SU-DHL-6 (cell line): ENCODE results near the gene LY6G6D.
"Not testable (repeated sequence)": the region's sequence is repeated elsewhere in the genome, so short reads cannot be mapped to it uniquely, and the experiment has no call there.

Source experiments
- H2AFZ ChIP-seq: fragments of 200-600 bp; sonication (generic); 2 replicates; pipeline ENCODE4 v1.6.1; 2014; ENCODE audit warnings: low read depth, mild to moderate bottlenecking, moderate library complexity, mixed read lengths, antibody characterized with exemption, low read length; ENCODE audit not compliant: severe bottlenecking
- H3F3A ChIP-seq: fragments of 200-600 bp; shearing (Covaris generic); 2 replicates; pipeline ENCODE4 v1.6.0; 2016; ENCODE audit warnings: antibody characterized with exemption, mild to moderate bottlenecking; ENCODE audit not compliant: insufficient read depth
- H3K27ac ChIP-seq: fragments of 200-600 bp; sonication (generic); 2 replicates; pipeline ENCODE4 v1.5.1; 2016; ENCODE audit warnings: low read depth, mild to moderate bottlenecking, low read length, moderate library complexity, mixed read lengths
- H3K27me3 ChIP-seq: fragments of 200-600 bp; sonication (generic), shearing (Covaris generic); 2 replicates; pipeline ENCODE4 v1.6.0; 2014; ENCODE audit warnings: mild to moderate bottlenecking, low read length
- H3K36me3 ChIP-seq: fragments of 200-600 bp; sonication (generic); 2 replicates; pipeline ENCODE4 v1.6.1; 2014; ENCODE audit warnings: mild to moderate bottlenecking, low read length, mixed read lengths
- H3K4me2 ChIP-seq: fragments of 300-600, 200-600 bp; shearing (Covaris generic), sonication (generic); 2 replicates; pipeline ENCODE4 v1.6.0; 2014; ENCODE audit warnings: low read length, low read depth, mild to moderate bottlenecking; ENCODE audit not compliant: poor library complexity, severe bottlenecking
- H3K4me3 ChIP-seq: fragments of 200-600 bp; sonication (generic); 2 replicates; pipeline ENCODE4 v1.5.1; 2014; ENCODE audit warnings: antibody characterized with exemption, low read length, mild to moderate bottlenecking, mixed read lengths; ENCODE audit not compliant: insufficient read depth, poor library complexity, severe bottlenecking
- H3K79me2 ChIP-seq: fragments of 200-600 bp; sonication (generic); 2 replicates; pipeline ENCODE4 v1.6.1; 2014; ENCODE audit warnings: mild to moderate bottlenecking, low read length, moderate library complexity; ENCODE audit not compliant: insufficient read depth
- H3K9ac ChIP-seq: fragments of 200-600 bp; sonication (generic); 2 replicates; pipeline ENCODE4 v1.7.0; 2014; ENCODE audit warnings: mild to moderate bottlenecking, low read length
- H3K9me2 ChIP-seq: fragments of 200-600 bp; sonication (generic); replicated peaks from 2 replicates; pipeline ENCODE4 v1.6.1; 2014; ENCODE audit warnings: low read length; ENCODE audit not compliant: insufficient read depth
- H3K9me3 ChIP-seq: fragments of 200-600 bp; sonication (generic); 2 replicates; pipeline ENCODE4 v1.6.1; 2014; ENCODE audit warnings: low read length, mixed read lengths; ENCODE audit not compliant: insufficient read depth
- H4K20me1 ChIP-seq: fragments of 200-600 bp; sonication (generic); 2 replicates; pipeline ENCODE4 v1.6.1; 2014; ENCODE audit warnings: low read depth, mild to moderate bottlenecking, antibody characterized with exemption, low read length, moderate library complexity, mixed read lengths
- EZH2phosphoT487 ChIP-seq: fragments of 200-600 bp; sonication (generic), shearing (Covaris generic); conservative IDR thresholded peaks from 2 replicates; pipeline ENCODE4 v1.6.1; 2018; ENCODE audit warnings: mild to moderate bottlenecking, antibody characterized with exemption, low read length, moderate library complexity, mixed read lengths
- TF ChIP-seq, protein P1 (sequence below): fragments of 200-600 bp; sonication (generic); IDR thresholded peaks from one replicate; pipeline ENCODE4 v1.5.1; 2017; ENCODE audit warnings: antibody characterized with exemption, mild to moderate bottlenecking, low read length, moderate library complexity; ENCODE audit not compliant: insufficient read depth, poor library complexity, severe bottlenecking

The LY6G6D gene

DNA sequence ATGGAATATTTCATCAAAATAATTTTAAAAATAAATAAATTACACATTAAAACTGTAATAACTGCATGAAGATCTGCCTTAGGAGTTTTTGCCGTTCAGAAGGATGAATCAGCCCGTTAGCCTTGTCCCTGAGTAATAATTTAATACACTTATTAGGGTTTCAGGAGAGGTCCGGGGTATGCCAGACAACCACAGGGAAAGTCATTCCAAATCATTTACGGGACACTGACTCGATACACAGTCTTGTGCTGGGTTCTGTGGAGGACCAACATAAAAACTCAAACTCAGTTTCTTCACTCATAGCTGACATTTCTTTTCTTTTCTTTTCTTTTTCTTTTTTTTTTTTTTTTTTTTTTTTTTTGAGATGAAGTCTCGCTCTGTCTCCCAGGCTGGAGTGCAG lies 9.2 kb upstream of the LY6G6D start:
- H3K4me2 ChIP-seq, result no peak overlapping the region
- no peaks in the 10 kb centered on the region for H4K20me1 ChIP-seq
- H3K79me2 ChIP-seq, result peaks cover 20% of the 10 kb centered on the region
- peaks cover 6% of the 10 kb centered on the region for H3F3A ChIP-seq
- H3K4me3 ChIP-seq, result no peak overlapping the region
- TF ChIP-seq, protein P1, sequence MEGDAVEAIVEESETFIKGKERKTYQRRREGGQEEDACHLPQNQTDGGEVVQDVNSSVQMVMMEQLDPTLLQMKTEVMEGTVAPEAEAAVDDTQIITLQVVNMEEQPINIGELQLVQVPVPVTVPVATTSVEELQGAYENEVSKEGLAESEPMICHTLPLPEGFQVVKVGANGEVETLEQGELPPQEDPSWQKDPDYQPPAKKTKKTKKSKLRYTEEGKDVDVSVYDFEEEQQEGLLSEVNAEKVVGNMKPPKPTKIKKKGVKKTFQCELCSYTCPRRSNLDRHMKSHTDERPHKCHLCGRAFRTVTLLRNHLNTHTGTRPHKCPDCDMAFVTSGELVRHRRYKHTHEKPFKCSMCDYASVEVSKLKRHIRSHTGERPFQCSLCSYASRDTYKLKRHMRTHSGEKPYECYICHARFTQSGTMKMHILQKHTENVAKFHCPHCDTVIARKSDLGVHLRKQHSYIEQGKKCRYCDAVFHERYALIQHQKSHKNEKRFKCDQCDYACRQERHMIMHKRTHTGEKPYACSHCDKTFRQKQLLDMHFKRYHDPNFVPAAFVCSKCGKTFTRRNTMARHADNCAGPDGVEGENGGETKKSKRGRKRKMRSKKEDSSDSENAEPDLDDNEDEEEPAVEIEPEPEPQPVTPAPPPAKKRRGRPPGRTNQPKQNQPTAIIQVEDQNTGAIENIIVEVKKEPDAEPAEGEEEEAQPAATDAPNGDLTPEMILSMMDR, result no peak
- no peak for TF ChIP-seq EZH2phosphoT487
- H3K36me3 ChIP-seq, result no peaks in the 10 kb centered on the region
- no peaks in the 10 kb centered on the region for H3K9me3 ChIP-seq
- H2AFZ ChIP-seq, result no peak overlapping the region
- H3K27me3 ChIP-seq, result no peaks in the 10 kb centered on the region
- no peaks in the 10 kb centered on the region for H3K9me2 ChIP-seq
- H3K9ac ChIP-seq, result no peak overlapping the region
- H3K27ac ChIP-seq, result no peak overlapping the region

DNA sequence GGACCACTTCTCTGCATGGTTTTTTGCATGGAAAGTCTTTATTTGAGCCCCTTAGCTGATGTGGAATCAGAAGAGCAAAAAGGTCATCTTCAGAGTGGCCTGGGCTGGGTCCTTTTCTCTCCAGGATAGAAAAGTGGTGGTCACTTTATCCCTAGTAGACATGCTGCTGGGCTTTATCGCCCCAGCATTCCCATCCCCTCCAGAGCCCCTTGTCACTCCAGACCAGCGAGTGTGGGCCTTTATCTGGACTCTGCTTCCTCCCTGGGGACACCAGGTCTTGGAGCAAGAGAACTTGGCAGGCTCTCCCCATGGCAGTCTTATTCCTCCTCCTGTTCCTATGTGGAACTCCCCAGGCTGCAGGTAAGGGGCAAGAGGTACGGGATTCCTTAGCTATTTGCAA lies 8.5 kb upstream of the LY6G6D start, which contains the start of gene LY6G6F:
TSS of gene LY6G6F (plus strand) at position 268 of the 400 bp plus-strand sequence. CDS start at position 309, 41 bp downstream.
- H3F3A ChIP-seq, result peaks cover 6% of the 10 kb centered on the region
- H3K27ac ChIP-seq, result no peak within 1 kb of the TSS
- H3K9ac ChIP-seq, result no peak within 1 kb of the TSS
- no peaks in the 10 kb centered on the region for H3K36me3 ChIP-seq
- no peak within 1 kb of the TSS for H3K4me2 ChIP-seq
- no peak within 1 kb of the TSS for H2AFZ ChIP-seq
- no peak for TF ChIP-seq EZH2phosphoT487
- TF ChIP-seq, protein P1, result no peak
- H3K79me2 ChIP-seq, result peaks cover 13% of the 10 kb centered on the region
- H3K9me3 ChIP-seq, result no peaks in the 10 kb centered on the region
- H3K27me3 ChIP-seq, result no peaks in the 10 kb centered on the region
- no peak within 1 kb of the TSS for H3K4me3 ChIP-seq
- no peaks in the 10 kb centered on the region for H3K9me2 ChIP-seq
- no peaks in the 10 kb centered on the region for H4K20me1 ChIP-seq

GRCh38 chr6:31707701-31708100 lies 7.4 kb upstream of the LY6G6D start:
- Histone ChIP-seq H3K36me3 (no peaks in the 10 kb centered on the region), H3K27ac (no peak overlapping the region), H3K9me2 (no peaks in the 10 kb centered on the region), H3K9me3 (no peaks in the 10 kb centered on the region), H3K79me2 (peaks cover 2% of the 10 kb centered on the region), H3K27me3 (no peaks in the 10 kb centered on the region), H2AFZ (no peak overlapping the region), H3K4me2 (no peak overlapping the region), H3K4me3 (no peak overlapping the region), H3F3A (peaks cover 6% of the 10 kb centered on the region), H4K20me1 (no peaks in the 10 kb centered on the region), H3K9ac (no peak overlapping the region)
- TF ChIP-seq, protein P1, result no peak
- TF ChIP-seq EZH2phosphoT487, result no peak

DNA sequence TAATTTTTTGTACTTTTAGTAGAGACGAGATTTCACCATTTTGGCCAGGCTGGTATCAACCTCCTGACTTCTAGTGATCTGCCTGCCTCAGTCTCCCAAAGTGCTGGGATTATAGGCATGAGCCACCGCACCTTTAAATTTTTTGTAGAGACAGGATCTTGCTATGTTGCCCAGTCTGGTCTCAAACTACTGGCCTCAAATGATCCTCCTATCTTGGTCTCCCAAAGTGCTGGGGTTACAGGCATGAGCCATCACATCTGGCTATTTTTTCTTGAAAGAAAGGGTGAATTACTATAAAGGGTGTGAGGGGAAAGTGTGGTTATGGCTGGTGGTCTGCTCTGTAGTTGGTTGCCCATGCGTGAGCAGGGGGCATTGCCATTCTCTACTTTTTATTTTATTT lies 6.9 kb upstream of the LY6G6D start:
- Histone ChIP-seq H3K9me2 (no peaks in the 10 kb centered on the region), H3K4me2 (no peak overlapping the region), H2AFZ (no peak overlapping the region), H3K27me3 (no peaks in the 10 kb centered on the region), H4K20me1 (no peaks in the 10 kb centered on the region), H3K79me2 (no peaks in the 10 kb centered on the region), H3F3A (peaks cover 6% of the 10 kb centered on the region), H3K36me3 (no peaks in the 10 kb centered on the region), H3K4me3 (no peak overlapping the region), H3K9ac (no peak overlapping the region), H3K27ac (no peak overlapping the region), H3K9me3 (no peaks in the 10 kb centered on the region)
- TF ChIP-seq, protein P1, result no peak
- TF ChIP-seq EZH2phosphoT487, result no peak

- H3K9me3 ChIP-seq, H4K20me1 ChIP-seq, H3K4me3 ChIP-seq, H3K79me2 ChIP-seq, H3K9ac ChIP-seq, H3K27me3 ChIP-seq, H3K4me2 ChIP-seq, H3K27ac ChIP-seq, H3K9me2 ChIP-seq, H3F3A ChIP-seq, H3K36me3 ChIP-seq, H2AFZ ChIP-seq: not testable (repeated sequence)
Measured at GRCh38 chr6:31709157-31709556, 6.0 kb upstream of the LY6G6D start.
